Measurements from ENCODE around the gene INVS.

DNA sequence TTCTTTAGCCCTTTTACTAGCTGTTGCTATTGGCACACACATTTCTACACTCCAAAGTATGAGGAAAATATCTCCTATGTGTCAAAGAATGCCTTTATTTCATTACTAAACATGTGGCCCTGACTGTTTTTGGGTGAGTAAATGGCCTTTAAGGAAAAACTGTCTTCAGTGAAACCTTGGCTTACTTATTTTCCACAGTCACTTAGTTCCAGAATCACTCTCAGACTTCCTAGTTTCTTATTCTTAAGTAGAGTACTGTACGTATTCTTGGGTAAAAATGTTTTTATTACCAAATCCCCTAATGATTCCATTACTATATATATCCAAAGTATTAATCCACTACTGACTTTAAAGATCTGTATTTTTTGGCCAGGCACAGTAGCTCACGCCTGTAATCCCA lies 27.8 kb upstream of the INVS start:
- TF ChIP-seq POLR2A (IDR thresholded peaks at IDR 0.05; ENCODE audit: low read length): no peak
- no peak for TF ChIP-seq GATA1 (IDR thresholded peaks at IDR 0.05; ENCODE audit: low read depth, low read length)

All from erythroblast (primary cell).